Adrenal gland (tissue), 5 donors: ENCODE measurements around the gene CLCA4.

Source experiments
- POLR2A ChIP-seq, 2 donors: fragments of 450-650 bp; IDR thresholded peaks; one replicate each; pipeline ENCODE4 v1.6.1; 2017; ENCODE audit warnings: antibody characterized with exemption in 2 of 2, mild to moderate bottlenecking in 2 of 2, moderate library complexity in 1 of 2
- TF ChIP-seq, protein P1 (sequence below), 6 experiments: fragments of 450-650 bp in 4 of 6; fragments of 200-600 bp in 2 of 6; sonication (generic) in 1 of 6; IDR thresholded peaks; 1 replicate in 5 of 6; 2 replicates in 1 of 6; pipeline versions ENCODE4 v1.5.1 to v1.8.0; 2016 to 2021; ENCODE audit warnings: antibody characterized with exemption in 6 of 6, mild to moderate bottlenecking in 2 of 6, moderate library complexity in 1 of 6
- donor health status: DM: no; HTN: no; CAD: no.

GRCh38 chr1:86583032-86583431 is 36.2 kb downstream of the CLCA4 start:
- TF ChIP-seq POLR2A (IDR thresholded peaks at IDR 0.05), result no peak
- TF ChIP-seq, protein P1, sequence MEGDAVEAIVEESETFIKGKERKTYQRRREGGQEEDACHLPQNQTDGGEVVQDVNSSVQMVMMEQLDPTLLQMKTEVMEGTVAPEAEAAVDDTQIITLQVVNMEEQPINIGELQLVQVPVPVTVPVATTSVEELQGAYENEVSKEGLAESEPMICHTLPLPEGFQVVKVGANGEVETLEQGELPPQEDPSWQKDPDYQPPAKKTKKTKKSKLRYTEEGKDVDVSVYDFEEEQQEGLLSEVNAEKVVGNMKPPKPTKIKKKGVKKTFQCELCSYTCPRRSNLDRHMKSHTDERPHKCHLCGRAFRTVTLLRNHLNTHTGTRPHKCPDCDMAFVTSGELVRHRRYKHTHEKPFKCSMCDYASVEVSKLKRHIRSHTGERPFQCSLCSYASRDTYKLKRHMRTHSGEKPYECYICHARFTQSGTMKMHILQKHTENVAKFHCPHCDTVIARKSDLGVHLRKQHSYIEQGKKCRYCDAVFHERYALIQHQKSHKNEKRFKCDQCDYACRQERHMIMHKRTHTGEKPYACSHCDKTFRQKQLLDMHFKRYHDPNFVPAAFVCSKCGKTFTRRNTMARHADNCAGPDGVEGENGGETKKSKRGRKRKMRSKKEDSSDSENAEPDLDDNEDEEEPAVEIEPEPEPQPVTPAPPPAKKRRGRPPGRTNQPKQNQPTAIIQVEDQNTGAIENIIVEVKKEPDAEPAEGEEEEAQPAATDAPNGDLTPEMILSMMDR (IDR thresholded peaks at IDR 0.05), result no peak
